ENCODE measurements around the gene DHX58. TPM values are rescaled to one million over a fixed set of nuclear protein-coding genes. Genes with fewer than 3 reads are reported as not detected.

DHX58 gene
- polyA plus RNA-seq, 4 donors: 11.4 to 33.8 (median 13.7) TPM

DNA sequence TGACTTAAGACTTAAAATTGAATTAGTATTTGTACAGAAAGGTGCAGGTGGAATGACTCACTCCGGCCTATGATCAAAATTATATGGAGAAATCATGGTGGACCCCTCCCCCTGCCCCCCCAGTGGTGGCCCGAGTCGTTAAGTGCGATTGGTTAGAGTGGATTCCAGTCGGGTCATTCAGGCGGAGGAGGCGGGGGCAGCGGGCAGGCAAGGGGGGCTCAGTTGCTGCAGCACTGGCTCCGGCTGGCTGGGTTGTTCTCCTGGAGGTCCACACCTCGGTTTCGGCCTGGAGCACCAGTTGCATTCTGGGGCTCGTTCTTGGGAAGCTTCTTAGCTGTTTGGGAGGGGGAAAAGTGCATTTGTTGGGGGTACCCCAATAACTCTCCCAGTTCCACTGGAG lies 13.1 kb upstream of the DHX58 start:
- DNase-seq: no peak
- H3K36me3 ChIP-seq (ENCODE audit: control insufficient read depth in 3 of 3, insufficient read depth in 2 of 3, low read depth in 1 of 3, low read length in 3 of 3): peaks cover 16 to 61% (median 19%) of the 10 kb centered on the region in 3 donors
- H3K9me3 ChIP-seq (ENCODE audit: control insufficient read depth in 2 of 2, insufficient read depth in 1 of 2, low read depth in 1 of 2, low read length in 1 of 2): no peaks in the 10 kb centered on the region
- peaks cover 0 to 19% (median 0%) of the 10 kb centered on the region in 3 donors for H3K4me1 ChIP-seq (ENCODE audit: control insufficient read depth in 3 of 3, insufficient read depth in 2 of 3, low read depth in 1 of 3, low read length in 2 of 3)
- FAIRE-seq: no peak
- H3K27me3 ChIP-seq (ENCODE audit: control insufficient read depth in 3 of 3, insufficient read depth in 3 of 3, low read length in 3 of 3): no peaks in the 10 kb centered on the region
- no peak overlapping the region for H3K27ac ChIP-seq (ENCODE audit: low read depth in 1 of 3, low read length in 2 of 3)
- WGBS, 3 donors: 87 to 90% (median 89%) methylated on average over 12 of the region's 12 CpGs
- H3K4me3 ChIP-seq (ENCODE audit: low read depth in 1 of 3, low read length in 3 of 3): no peak overlapping the region

DNA sequence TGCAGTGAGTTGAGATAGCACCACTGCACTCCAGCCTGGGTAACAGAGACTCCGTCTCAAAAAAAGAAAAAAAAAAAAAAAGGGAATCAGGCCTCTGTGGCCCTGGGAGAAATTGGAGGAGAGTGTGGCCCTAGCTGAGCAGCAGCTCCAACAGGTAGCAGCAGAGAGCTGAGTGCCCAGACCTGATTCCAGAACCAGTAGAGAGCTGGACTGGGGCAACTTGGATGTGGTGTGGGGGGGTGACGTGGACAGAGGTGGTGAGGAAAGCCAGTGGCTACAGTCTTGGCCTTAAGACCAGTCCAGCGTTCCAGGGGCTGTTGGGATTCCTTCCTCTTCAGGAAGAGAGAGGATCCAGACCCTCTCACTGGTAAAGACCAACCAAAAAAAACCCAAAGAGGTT lies 11.7 kb upstream of the DHX58 start:
- WGBS, 3 donors: 92 to 94% (median 93%) methylated on average over 3 of the region's 3 CpGs

DNA sequence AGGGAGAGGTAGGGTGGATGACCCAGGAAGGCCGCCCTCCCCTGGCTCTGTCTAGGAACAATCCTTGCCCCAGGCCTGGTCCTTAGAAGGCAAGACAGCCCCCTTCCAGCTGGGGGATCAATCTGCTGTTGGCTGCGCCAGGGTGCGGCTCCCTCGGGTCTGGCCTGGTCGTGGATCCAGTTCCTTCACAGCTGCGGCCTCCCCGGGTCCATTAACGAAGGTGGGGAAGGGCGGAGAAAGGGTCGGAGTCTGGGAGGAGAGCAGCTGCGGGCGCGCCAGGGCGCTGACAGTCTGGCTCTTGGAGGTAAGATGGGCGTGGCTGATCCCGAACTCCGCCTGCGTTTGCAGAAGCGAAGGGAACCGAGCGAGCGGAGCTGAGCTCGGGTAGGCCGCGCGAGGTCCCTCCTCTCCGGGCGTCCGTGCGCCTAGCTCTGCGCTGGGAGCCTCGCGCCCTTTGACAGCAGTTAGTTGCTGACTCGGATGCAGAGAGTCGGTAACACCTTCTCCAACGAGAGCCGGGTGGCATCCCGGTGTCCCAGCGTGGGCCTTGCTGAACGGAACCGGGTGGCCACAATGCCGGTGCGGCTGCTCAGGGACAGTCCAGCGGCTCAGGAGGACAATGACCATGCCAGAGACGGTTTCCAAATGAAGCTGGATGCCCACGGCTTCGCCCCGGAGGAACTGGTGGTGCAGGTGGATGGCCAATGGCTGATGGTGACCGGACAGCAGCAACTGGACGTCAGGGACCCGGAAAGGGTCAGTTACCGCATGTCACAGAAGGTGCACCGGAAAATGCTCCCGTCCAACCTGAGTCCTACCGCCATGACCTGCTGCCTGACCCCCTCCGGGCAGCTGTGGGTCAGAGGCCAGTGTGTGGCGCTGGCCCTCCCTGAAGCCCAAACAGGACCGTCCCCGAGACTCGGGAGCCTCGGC lies 10.1 kb upstream of the DHX58 start, which contains the start of gene HSPB9:
Gene HSPB9, plus strand, starts transcription at position 434 of the 933 bp plus-strand sequence. Its CDS starts 47 bp downstream, at position 481.
- H3K36me3 ChIP-seq (ENCODE audit: control insufficient read depth in 3 of 3, insufficient read depth in 2 of 3, low read depth in 1 of 3, low read length in 3 of 3): peaks cover 5 to 50% (median 9%) of the 10 kb centered on the region in 3 donors
- peak; percentile 91 to 94 for DNase-seq
- H3K4me3 ChIP-seq (ENCODE audit: low read depth in 1 of 3, low read length in 3 of 3): peak within 1 kb of the TSS in 1 of 3 donors; percentile 2
- WGBS, 3 donors: 36 to 61% (median 50%) methylated on average over 56 to 61 of the region's 61 CpGs
- no peak for FAIRE-seq
- H3K27ac ChIP-seq (ENCODE audit: low read depth in 1 of 3, low read length in 2 of 3): peak within 1 kb of the TSS in 2 of 3 donors; percentile 41 to 53
- no peaks in the 10 kb centered on the region for H3K9me3 ChIP-seq (ENCODE audit: control insufficient read depth in 2 of 2, insufficient read depth in 1 of 2, low read depth in 1 of 2, low read length in 1 of 2)
- H3K27me3 ChIP-seq (ENCODE audit: control insufficient read depth in 3 of 3, insufficient read depth in 3 of 3, low read length in 3 of 3): no peaks in the 10 kb centered on the region
- peaks cover 0 to 26% (median 0%) of the 10 kb centered on the region in 3 donors for H3K4me1 ChIP-seq (ENCODE audit: control insufficient read depth in 3 of 3, insufficient read depth in 2 of 3, low read depth in 1 of 3, low read length in 2 of 3)

More for the DNA sequence above, 11.7 kb upstream of the DHX58 start:
- no peaks in the 10 kb centered on the region for H3K9me3 ChIP-seq (ENCODE audit: control insufficient read depth in 2 of 2, insufficient read depth in 1 of 2, low read depth in 1 of 2, low read length in 1 of 2)
- no peaks in the 10 kb centered on the region for H3K27me3 ChIP-seq (ENCODE audit: control insufficient read depth in 3 of 3, insufficient read depth in 3 of 3, low read length in 3 of 3)
- FAIRE-seq (no peak), DNase-seq (no peak)
- peaks cover 0 to 26% (median 0%) of the 10 kb centered on the region in 3 donors for H3K4me1 ChIP-seq (ENCODE audit: control insufficient read depth in 3 of 3, insufficient read depth in 2 of 3, low read depth in 1 of 3, low read length in 2 of 3)
- H3K36me3 ChIP-seq (ENCODE audit: control insufficient read depth in 3 of 3, insufficient read depth in 2 of 3, low read depth in 1 of 3, low read length in 3 of 3): peaks cover 10 to 50% (median 13%) of the 10 kb centered on the region in 3 donors
- no peak overlapping the region for H3K27ac ChIP-seq (ENCODE audit: low read depth in 1 of 3, low read length in 2 of 3)
- H3K4me3 ChIP-seq (ENCODE audit: low read depth in 1 of 3, low read length in 3 of 3): no peak overlapping the region

DNA sequence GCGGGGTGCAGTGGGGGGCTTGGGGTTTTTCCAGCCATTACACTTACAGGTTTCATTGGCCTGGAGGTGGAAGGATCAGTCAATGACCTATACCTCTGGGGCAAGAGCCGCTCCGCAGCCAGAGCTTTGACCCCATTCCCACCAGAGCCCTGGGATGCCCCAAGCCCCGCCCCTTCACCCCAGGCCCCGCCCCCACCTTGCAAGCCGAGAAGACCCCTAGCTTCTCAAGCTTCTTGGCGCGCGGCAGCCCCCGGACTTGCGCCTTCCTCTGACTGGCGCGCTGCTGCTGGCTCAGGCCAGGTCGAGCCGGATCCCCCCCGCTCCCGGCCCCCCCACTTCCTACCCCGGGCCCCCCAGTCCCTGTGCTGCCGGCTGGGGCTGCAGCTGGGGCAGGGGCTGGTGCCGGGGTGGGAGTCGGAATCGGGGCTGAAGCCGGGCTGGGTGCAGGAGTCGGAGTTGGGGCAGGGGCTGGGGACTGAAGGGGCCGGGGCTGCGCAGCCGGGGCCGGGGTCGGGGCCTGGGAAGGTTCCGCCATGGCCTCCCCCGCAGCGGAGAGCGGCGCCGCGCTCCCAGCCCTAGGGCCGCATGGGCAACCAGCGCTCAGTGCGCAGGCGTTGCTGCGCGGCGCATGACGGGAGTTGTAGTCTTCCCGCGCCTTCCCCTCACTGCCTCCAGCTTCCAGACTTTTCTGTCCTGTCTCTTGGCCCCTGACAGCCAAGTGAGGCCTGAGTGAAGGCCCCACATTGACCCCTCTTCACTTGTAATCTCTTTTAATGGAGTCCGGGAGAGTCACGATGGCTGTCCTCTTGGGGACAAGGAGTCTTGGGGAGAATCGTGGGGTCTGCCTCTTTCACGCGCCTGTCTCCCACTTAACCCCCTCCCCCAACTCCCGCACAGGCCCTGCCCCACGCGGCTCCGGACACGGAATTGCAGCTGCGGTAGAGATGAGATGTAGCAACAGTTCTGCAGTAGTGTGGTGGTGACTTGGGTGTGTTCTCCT lies 8.6 kb upstream of the DHX58 start, which contains the start of gene KAT2A:
Gene KAT2A, minus strand, starts transcription at position 598 of the 1,000 bp plus-strand sequence. Its CDS starts 63 bp downstream, at position 535.
- FAIRE-seq (no peak), DNase-seq (peak; percentile 84 to 91)
- Histone ChIP-seq H3K27me3 (ENCODE audit: control insufficient read depth in 3 of 3, insufficient read depth in 3 of 3, low read length in 3 of 3) (no peaks in the 10 kb centered on the region), H3K4me3 (ENCODE audit: low read depth in 1 of 3, low read length in 3 of 3) (peak within 1 kb of the TSS; percentile 45 to 81 (median 69)), H3K36me3 (ENCODE audit: control insufficient read depth in 3 of 3, insufficient read depth in 2 of 3, low read depth in 1 of 3, low read length in 3 of 3) (peaks cover 4 to 52% (median 5%) of the 10 kb centered on the region in 3 donors), H3K4me1 (ENCODE audit: control insufficient read depth in 3 of 3, insufficient read depth in 2 of 3, low read depth in 1 of 3, low read length in 2 of 3) (peaks cover 0 to 26% (median 0%) of the 10 kb centered on the region in 3 donors), H3K27ac (ENCODE audit: low read depth in 1 of 3, low read length in 2 of 3) (peak within 1 kb of the TSS in 2 of 3 donors; percentile 41 to 53), H3K9me3 (ENCODE audit: control insufficient read depth in 2 of 2, insufficient read depth in 1 of 2, low read depth in 1 of 2, low read length in 1 of 2) (no peaks in the 10 kb centered on the region)
- WGBS, 3 donors: 7 to 10% (median 8%) methylated on average over 37 to 57 of the region's 57 CpGs

DNA sequence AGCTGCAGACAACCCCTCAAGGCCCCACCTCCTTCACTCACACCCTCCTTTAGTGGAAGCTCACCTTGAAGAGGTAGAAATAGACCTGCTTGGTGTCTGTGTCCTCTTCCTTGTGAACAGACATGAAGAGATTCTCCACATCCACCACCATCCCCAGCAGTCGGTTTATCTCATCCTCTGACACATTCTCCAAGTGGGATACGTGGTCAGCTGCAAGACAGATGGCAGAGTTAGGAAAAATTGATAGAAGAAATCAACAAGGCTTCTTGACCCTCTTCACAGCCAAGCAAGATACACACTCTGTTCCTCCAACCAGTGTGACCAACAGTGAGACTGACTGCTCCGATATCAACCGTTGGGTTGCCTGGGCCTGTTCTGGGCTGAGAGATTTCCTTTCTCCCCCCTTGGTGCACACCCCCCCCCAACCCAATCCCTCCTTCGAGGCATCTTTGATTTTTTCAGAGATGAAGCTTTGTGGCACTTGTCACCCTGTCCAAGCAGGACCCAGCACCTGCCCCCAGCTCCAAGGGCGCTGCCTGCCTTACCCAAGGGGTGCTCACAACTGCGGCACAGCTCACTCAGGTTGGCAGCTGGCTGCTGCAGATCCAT lies 7.8 kb upstream of the DHX58 start:
- H3K4me1 ChIP-seq (ENCODE audit: control insufficient read depth in 3 of 3, insufficient read depth in 2 of 3, low read depth in 1 of 3, low read length in 2 of 3): peaks cover 0 to 26% (median 0%) of the 10 kb centered on the region in 3 donors
- H3K4me3 ChIP-seq (ENCODE audit: low read depth in 1 of 3, low read length in 3 of 3): peak overlapping the region in 2 of 3 donors; percentile 45 to 69
- H3K27ac ChIP-seq (ENCODE audit: low read depth in 1 of 3, low read length in 2 of 3): no peak overlapping the region
- peaks cover 0 to 52% (median 2%) of the 10 kb centered on the region in 3 donors for H3K36me3 ChIP-seq (ENCODE audit: control insufficient read depth in 3 of 3, insufficient read depth in 2 of 3, low read depth in 1 of 3, low read length in 3 of 3)
- no peak for FAIRE-seq
- H3K9me3 ChIP-seq (ENCODE audit: control insufficient read depth in 2 of 2, insufficient read depth in 1 of 2, low read depth in 1 of 2, low read length in 1 of 2): no peaks in the 10 kb centered on the region
- 33 to 44% (median 42%) methylated on average over 7 of the region's 7 CpGs for WGBS, 3 donors
- H3K27me3 ChIP-seq (ENCODE audit: control insufficient read depth in 3 of 3, insufficient read depth in 3 of 3, low read length in 3 of 3): no peaks in the 10 kb centered on the region
- no peak for DNase-seq

DNA sequence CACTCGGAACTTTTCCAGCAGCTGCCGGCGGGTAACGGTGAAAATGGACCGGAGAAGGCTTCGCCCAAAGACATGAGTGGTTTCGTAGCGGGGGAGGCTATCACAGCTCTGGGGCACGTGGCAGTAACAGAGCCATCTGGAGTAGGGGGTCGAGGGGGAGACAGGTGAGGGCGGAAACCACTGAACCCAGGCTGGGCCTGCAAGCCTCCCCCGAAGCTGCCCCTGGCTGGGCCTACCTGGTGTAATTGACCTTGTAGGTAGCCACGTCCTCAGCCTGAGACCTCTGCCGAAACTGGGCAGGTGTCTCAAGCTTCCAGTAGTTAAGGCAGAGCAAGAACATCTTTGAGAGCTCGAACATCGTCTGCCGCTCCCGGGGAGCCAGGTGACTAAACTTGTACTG lies 6.8 kb upstream of the DHX58 start:
- peaks cover 0 to 54% (median 0%) of the 10 kb centered on the region in 3 donors for H3K36me3 ChIP-seq (ENCODE audit: control insufficient read depth in 3 of 3, insufficient read depth in 2 of 3, low read depth in 1 of 3, low read length in 3 of 3)
- FAIRE-seq (no peak), DNase-seq (peak in 1 of 2 donors; percentile 16)
- peaks cover 0 to 26% (median 0%) of the 10 kb centered on the region in 3 donors for H3K4me1 ChIP-seq (ENCODE audit: control insufficient read depth in 3 of 3, insufficient read depth in 2 of 3, low read depth in 1 of 3, low read length in 2 of 3)
- WGBS, 3 donors: 67 to 83% (median 75%) methylated on average over 18 of the region's 18 CpGs
- H3K27me3 ChIP-seq (ENCODE audit: control insufficient read depth in 3 of 3, insufficient read depth in 3 of 3, low read length in 3 of 3): no peaks in the 10 kb centered on the region
- H3K27ac ChIP-seq (ENCODE audit: low read depth in 1 of 3, low read length in 2 of 3): no peak overlapping the region
- no peaks in the 10 kb centered on the region for H3K9me3 ChIP-seq (ENCODE audit: control insufficient read depth in 2 of 2, insufficient read depth in 1 of 2, low read depth in 1 of 2, low read length in 1 of 2)
- no peak overlapping the region for H3K4me3 ChIP-seq (ENCODE audit: low read depth in 1 of 3, low read length in 3 of 3)

DNA sequence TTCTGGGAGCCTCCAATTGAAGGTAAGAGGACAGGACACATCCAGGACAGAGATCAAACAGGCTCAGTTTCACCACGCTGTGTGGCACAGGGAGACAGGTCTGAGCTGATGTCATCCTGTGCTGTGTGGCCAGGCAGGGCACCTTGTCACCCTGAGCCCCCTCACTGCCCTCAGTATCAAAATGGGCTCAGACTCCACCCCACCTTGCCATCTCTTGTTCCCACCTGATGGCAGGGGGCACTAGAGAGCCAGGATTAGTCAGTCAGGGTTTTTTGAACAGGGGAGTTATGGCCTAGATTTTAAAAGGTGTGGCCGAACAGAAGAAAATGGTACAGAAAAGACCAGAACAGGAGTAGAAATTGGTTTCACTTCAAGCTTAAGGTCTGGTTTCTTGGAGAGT lies 6.0 kb upstream of the DHX58 start:
- FAIRE-seq: no peak

More for the DNA sequence above, 6.0 kb upstream of the DHX58 start:
- H3K4me1 ChIP-seq (ENCODE audit: control insufficient read depth in 3 of 3, insufficient read depth in 2 of 3, low read depth in 1 of 3, low read length in 2 of 3): peaks cover 0 to 27% (median 0%) of the 10 kb centered on the region in 3 donors
- 76 to 84% (median 78%) methylated on average over 2 of the region's 2 CpGs for WGBS, 3 donors
- peak; percentile 37 to 44 for DNase-seq
- peaks cover 0 to 58% (median 0%) of the 10 kb centered on the region in 3 donors for H3K36me3 ChIP-seq (ENCODE audit: control insufficient read depth in 3 of 3, insufficient read depth in 2 of 3, low read depth in 1 of 3, low read length in 3 of 3)
- no peaks in the 10 kb centered on the region for H3K27me3 ChIP-seq (ENCODE audit: control insufficient read depth in 3 of 3, insufficient read depth in 3 of 3, low read length in 3 of 3)
- no peaks in the 10 kb centered on the region for H3K9me3 ChIP-seq (ENCODE audit: control insufficient read depth in 2 of 2, insufficient read depth in 1 of 2, low read depth in 1 of 2, low read length in 1 of 2)
- H3K27ac ChIP-seq (ENCODE audit: low read depth in 1 of 3, low read length in 2 of 3): no peak overlapping the region
- no peak overlapping the region for H3K4me3 ChIP-seq (ENCODE audit: low read depth in 1 of 3, low read length in 3 of 3)

Data from small intestine (tissue), 7 donors.